Activated T-helper 1 cell treated with anti-CD3 and anti-CD28 coated beads, Interleukin-12 subunit alpha, Interleukin-12 subunit beta, Interleukin-2, Interleukin-4 antibody, amounts not matched to agents 30 ng/mL and 10 ng/mL and 1 ng/mL, durations not matched to agents 14 hours and 24 hours and 36 hours (primary cell): ENCODE results near the gene DCXR. TPM values are rescaled to one million over a fixed set of nuclear protein-coding genes. Genes with fewer than 3 reads are reported as not detected.

Experiments used
- DNase-seq: peaks from one replicate; pipeline ENCODE4 v3.0.0; 2021; ENCODE audit warnings: low spot score
- H3K27ac Mint-ChIP-seq: one replicate; pipeline ENCODE4 v1.8.0; 2021; ENCODE audit warnings: mild to moderate bottlenecking, mixed read lengths
- H3K27me3 Mint-ChIP-seq: one replicate; pipeline ENCODE4 v1.8.0; 2022; ENCODE audit warnings: mild to moderate bottlenecking, moderate library complexity, mixed read lengths; ENCODE audit not compliant: insufficient read depth
- H3K36me3 Mint-ChIP-seq: one replicate; pipeline ENCODE4 v1.8.0; 2021; ENCODE audit warnings: low read depth, mixed read lengths
- H3K4me1 Mint-ChIP-seq: one replicate; pipeline ENCODE4 v1.8.0; 2021; ENCODE audit warnings: low read depth, mixed read lengths
- H3K4me3 Mint-ChIP-seq: one replicate; pipeline ENCODE4 v1.8.0; 2021; ENCODE audit warnings: mild to moderate bottlenecking, moderate library complexity, mixed read lengths
- H3K9me3 Mint-ChIP-seq: one replicate; pipeline ENCODE4 v1.8.0; 2021; ENCODE audit warnings: mixed read lengths
- intact Hi-C: fragments of 100-400 bp; cut with micrococcal nuclease; formaldehyde crosslinking; loops from one replicate; pipeline ENCODE4 v1.15.1; 2024
- total RNA-seq: library from RNA; stranded (reverse); gene quantifications from 2 replicates; pipeline ENCODE4 v1.2.3, GENCODE V29; 2022

The DCXR gene
- total RNA-seq, 1 donor from 2014 or later: 125 TPM

- H3K4me1 Mint-ChIP-seq: no peaks in the 10 kb centered on the region
- no peaks in the 10 kb centered on the region for H3K36me3 Mint-ChIP-seq
Measured at GRCh38 chr17:81994593-81995462, 42.7 kb downstream of the DCXR start.

GRCh38 chr17:81993729-81994592 is 43.5 kb downstream of the DCXR start:
- intact Hi-C loops: no loop called here
- DNase-seq: no peak
- no peaks in the 10 kb centered on the region for H3K9me3 Mint-ChIP-seq
- H3K27ac Mint-ChIP-seq: no peak overlapping the region
- no peaks in the 10 kb centered on the region for H3K4me1 Mint-ChIP-seq
- no peak overlapping the region for H3K4me3 Mint-ChIP-seq
- H3K36me3 Mint-ChIP-seq: no peaks in the 10 kb centered on the region
- H3K27me3 Mint-ChIP-seq: no peaks in the 10 kb centered on the region

More at GRCh38 chr17:81994593-81995462, 42.7 kb downstream of the DCXR start:
- Mint-ChIP-seq H3K9me3 (no peaks in the 10 kb centered on the region), H3K27me3 (no peaks in the 10 kb centered on the region), H3K4me3 (no peak overlapping the region), H3K27ac (no peak overlapping the region)
- no peak for DNase-seq
- intact Hi-C loops: no loop called here

- H3K36me3 Mint-ChIP-seq: no peaks in the 10 kb centered on the region
Measured at GRCh38 chr17:81992306-81993102, 45.0 kb downstream of the DCXR start.

GRCh38 chr17:81991684-81992305 is 45.7 kb downstream of the DCXR start:
- no peaks in the 10 kb centered on the region for H3K9me3 Mint-ChIP-seq
- no peaks in the 10 kb centered on the region for H3K27me3 Mint-ChIP-seq
- no peak overlapping the region for H3K27ac Mint-ChIP-seq
- no peak for DNase-seq
- H3K4me3 Mint-ChIP-seq: no peak overlapping the region
- H3K4me1 Mint-ChIP-seq: no peaks in the 10 kb centered on the region
- intact Hi-C loops: no loop called here
- H3K36me3 Mint-ChIP-seq: peaks cover under 1% of the 10 kb centered on the region

More at GRCh38 chr17:81992306-81993102, 45.0 kb downstream of the DCXR start:
- Mint-ChIP-seq H3K27ac (no peak overlapping the region), H3K4me1 (no peaks in the 10 kb centered on the region), H3K27me3 (no peaks in the 10 kb centered on the region), H3K9me3 (no peaks in the 10 kb centered on the region), H3K4me3 (no peak overlapping the region)
- intact Hi-C loops: no loop called here
- DNase-seq: no peak

GRCh38 chr17:81990836-81991683 is 46.4 kb downstream of the DCXR start:
- intact Hi-C loops: no loop called here
- Mint-ChIP-seq H3K9me3 (no peaks in the 10 kb centered on the region), H3K4me1 (no peaks in the 10 kb centered on the region), H3K36me3 (peaks cover 5% of the 10 kb centered on the region), H3K27ac (no peak overlapping the region), H3K4me3 (no peak overlapping the region), H3K27me3 (no peaks in the 10 kb centered on the region)
- DNase-seq: no peak

- intact Hi-C loops: no loop called here
- no peak for DNase-seq
- H3K27ac Mint-ChIP-seq: no peak overlapping the region
Measured at GRCh38 chr17:81987161-81987770, 50.2 kb downstream of the DCXR start.

GRCh38 chr17:81986606-81987005 is 50.9 kb downstream of the DCXR start:
- intact Hi-C loops: no loop called here
- Mint-ChIP-seq H3K36me3 (peaks cover 12% of the 10 kb centered on the region), H3K4me3 (no peak overlapping the region), H3K27ac (no peak overlapping the region), H3K27me3 (no peaks in the 10 kb centered on the region), H3K4me1 (no peaks in the 10 kb centered on the region), H3K9me3 (no peaks in the 10 kb centered on the region)
- DNase-seq: no peak

More at GRCh38 chr17:81987161-81987770, 50.2 kb downstream of the DCXR start:
- H3K9me3 Mint-ChIP-seq: no peaks in the 10 kb centered on the region
- H3K27me3 Mint-ChIP-seq: no peaks in the 10 kb centered on the region
- no peak overlapping the region for H3K4me3 Mint-ChIP-seq
- no peaks in the 10 kb centered on the region for H3K4me1 Mint-ChIP-seq
- peaks cover 12% of the 10 kb centered on the region for H3K36me3 Mint-ChIP-seq

Other genes starting within 250 kb of the DCXR start
- gene GCGR, start 233.5 kb downstream of the DCXR start, total RNA-seq: not detected in 2 replicates
- 56.0 and 62.3 TPM in 2 replicates for gene MCRIP1, start 204.4 kb downstream of the DCXR start, total RNA-seq
- gene PPP1R27, start 202.6 kb downstream of the DCXR start, total RNA-seq: not detected in 2 replicates
- 477 and 487 TPM in 2 replicates for gene P4HB, start 177.2 kb downstream of the DCXR start, total RNA-seq
- gene ARHGDIA, start 166.4 kb downstream of the DCXR start, total RNA-seq: 701 and 705 TPM in 2 replicates
- gene ALYREF, start 146.1 kb downstream of the DCXR start, total RNA-seq: 241 and 249 TPM in 2 replicates
- 123 and 124 TPM in 2 replicates for gene ANAPC11, start 146.0 kb downstream of the DCXR start, total RNA-seq
- 0.24 and 0.31 TPM in 2 replicates for gene NPB, start 135.5 kb downstream of the DCXR start, total RNA-seq
- 49.5 and 54.5 TPM in 2 replicates for gene PCYT2, start 126.3 kb downstream of the DCXR start, total RNA-seq
- 53.2 and 57.5 TPM in 2 replicates for gene SIRT7, start 119.5 kb downstream of the DCXR start, total RNA-seq
- 33.8 and 35.5 TPM in 2 replicates for gene MAFG, start 110.0 kb downstream of the DCXR start, total RNA-seq
- 130 and 131 TPM in 2 replicates for gene PYCR1, start 100.4 kb downstream of the DCXR start, total RNA-seq
- 0.08 TPM in 1 of 2 replicates, not detected in the other for gene MYADML2, start 90.5 kb downstream of the DCXR start, total RNA-seq
- gene NOTUM, start 76.5 kb downstream of the DCXR start, total RNA-seq: 1.5 and 2.4 TPM in 2 replicates
- 32.2 and 33.8 TPM in 2 replicates for gene ASPSCR1, start 60.1 kb downstream of the DCXR start, total RNA-seq
- gene CENPX, start 14.8 kb downstream of the DCXR start, total RNA-seq: 109 and 120 TPM in 2 replicates
- 37.6 and 37.8 TPM in 2 replicates for gene LRRC45, start 14.4 kb downstream of the DCXR start, total RNA-seq
- gene RAC3, start 6.0 kb downstream of the DCXR start, total RNA-seq: 7.6 and 9.4 TPM in 2 replicates
- 24.1 and 26.8 TPM in 2 replicates for gene RFNG, start 14.1 kb upstream of the DCXR start, total RNA-seq
- gene GPS1, start 14.2 kb upstream of the DCXR start, total RNA-seq: 112 and 124 TPM in 2 replicates
- gene DUS1L, start 28.1 kb upstream of the DCXR start, total RNA-seq: 231 and 235 TPM in 2 replicates
- 415 and 421 TPM in 2 replicates for gene FASN, start 60.5 kb upstream of the DCXR start, total RNA-seq
- gene CCDC57, start 175.1 kb upstream of the DCXR start, total RNA-seq: 59.5 and 60.8 TPM in 2 replicates
- gene SLC16A3, start 191.3 kb upstream of the DCXR start, total RNA-seq: 111 and 115 TPM in 2 replicates
- 154 and 161 TPM in 2 replicates for gene CSNK1D, start 236.0 kb upstream of the DCXR start, total RNA-seq